Measurements from ENCODE around the gene FAM181A.

The FAM181A gene

DNA sequence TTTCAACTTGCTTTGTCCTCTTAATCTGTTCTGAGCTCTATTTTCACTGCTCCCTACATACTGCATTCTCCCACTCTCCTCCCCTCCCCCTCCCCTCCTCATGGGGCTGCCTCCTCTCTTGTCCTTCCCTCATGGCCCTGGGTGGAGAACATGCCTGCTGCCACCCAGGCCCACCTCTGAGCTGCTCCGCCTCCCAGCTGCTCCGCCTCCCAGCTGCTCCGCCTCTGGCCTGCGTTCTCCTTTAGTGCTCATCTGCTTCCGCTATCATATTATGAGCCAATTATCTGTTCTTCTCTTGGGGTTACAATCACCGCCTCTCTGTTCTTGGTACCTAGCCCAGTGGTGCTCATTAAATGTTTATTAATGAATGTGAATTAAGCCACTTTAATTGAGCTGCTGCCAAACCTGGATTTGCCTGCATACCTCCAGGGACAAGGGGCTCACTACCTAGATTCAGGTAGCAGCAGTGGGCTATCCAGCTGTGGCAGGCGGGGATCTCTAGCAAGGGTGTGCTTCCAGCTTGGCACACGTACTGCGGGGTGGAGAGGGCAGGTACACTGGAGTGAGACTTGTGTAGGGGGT, 32.0 kb upstream of the FAM181A start:
- TF ChIP-seq GATA2 (IDR thresholded peaks at IDR 0.05; ENCODE audit: low read depth, low read length) (no peak), GATA3 (IDR thresholded peaks at IDR 0.05; ENCODE audit: low read depth, low read length) (no peak)

DNA sequence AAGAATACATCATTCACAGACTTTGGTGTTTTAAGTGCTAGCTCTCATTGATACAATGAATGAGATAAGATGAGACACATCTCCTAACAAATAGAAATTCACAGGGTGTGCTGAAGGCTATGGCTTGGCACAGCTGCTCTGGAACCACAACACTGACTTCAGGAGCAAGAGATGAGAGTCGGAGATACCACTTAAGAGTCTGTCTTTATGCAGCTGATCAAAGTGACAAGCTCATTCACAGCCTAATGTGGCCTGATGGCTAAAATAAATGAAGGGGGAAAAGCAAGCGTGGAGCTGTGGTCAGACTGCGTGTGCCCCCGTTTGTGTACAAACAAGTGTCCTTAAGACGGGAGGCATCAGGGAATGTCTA, 29.7 kb upstream of the FAM181A start:
- TF ChIP-seq GATA2 (IDR thresholded peaks at IDR 0.05; ENCODE audit: low read depth, low read length) (peak; percentile 73), GATA3 (IDR thresholded peaks at IDR 0.05; ENCODE audit: low read depth, low read length) (no peak)

DNA sequence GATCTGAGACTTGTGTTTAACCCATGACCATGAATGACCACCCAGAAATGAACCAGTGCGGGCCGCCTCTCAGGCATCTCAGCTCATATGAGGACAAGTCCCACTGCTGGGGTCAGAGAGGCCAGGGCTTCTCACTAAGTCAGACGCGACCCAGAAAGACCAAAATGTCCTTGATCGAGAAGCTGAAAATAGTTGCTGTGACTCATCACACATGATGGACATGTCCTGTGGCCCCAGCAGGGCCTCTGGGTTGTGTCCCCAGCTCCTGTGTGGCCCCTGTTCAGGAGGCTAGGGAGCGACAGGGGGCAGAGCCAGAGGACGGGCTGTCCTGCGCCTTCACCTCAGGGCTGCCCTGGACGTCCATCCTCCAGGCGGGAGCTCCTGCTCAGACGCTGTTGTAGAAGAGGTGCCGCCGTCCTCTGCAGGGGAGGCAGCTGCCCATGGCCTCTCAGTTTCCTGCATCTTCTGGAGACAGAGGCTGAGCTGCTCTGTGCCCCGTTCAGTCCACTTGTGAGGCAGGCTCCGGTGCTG, 29.0 kb upstream of the FAM181A start:
- no peak for TF ChIP-seq GATA2 (IDR thresholded peaks at IDR 0.05; ENCODE audit: low read depth, low read length)
- TF ChIP-seq GATA3 (IDR thresholded peaks at IDR 0.05; ENCODE audit: low read depth, low read length): no peak

DNA sequence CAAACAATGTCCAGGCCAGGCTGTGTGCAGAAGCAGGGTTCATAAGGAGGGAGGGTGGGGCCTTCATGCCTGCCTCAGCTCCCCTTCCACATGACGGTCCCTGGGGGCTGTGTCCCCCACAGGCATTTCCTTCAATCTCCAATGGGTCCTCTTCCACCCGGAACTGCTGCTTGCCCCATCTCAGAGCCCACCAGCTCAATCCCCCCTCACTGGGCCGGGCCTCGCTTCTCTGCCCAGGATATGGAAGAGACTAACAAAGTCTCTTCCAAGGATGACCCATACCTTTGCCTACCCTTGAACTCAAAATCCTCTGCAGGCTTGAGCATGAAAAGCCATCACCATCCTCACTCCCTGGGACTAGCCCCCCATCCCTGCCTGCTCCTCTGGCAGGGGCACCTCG, 28.4 kb upstream of the FAM181A start:
- TF ChIP-seq GATA2 (IDR thresholded peaks at IDR 0.05; ENCODE audit: low read depth, low read length): no peak
- no peak for TF ChIP-seq GATA3 (IDR thresholded peaks at IDR 0.05; ENCODE audit: low read depth, low read length)

DNA sequence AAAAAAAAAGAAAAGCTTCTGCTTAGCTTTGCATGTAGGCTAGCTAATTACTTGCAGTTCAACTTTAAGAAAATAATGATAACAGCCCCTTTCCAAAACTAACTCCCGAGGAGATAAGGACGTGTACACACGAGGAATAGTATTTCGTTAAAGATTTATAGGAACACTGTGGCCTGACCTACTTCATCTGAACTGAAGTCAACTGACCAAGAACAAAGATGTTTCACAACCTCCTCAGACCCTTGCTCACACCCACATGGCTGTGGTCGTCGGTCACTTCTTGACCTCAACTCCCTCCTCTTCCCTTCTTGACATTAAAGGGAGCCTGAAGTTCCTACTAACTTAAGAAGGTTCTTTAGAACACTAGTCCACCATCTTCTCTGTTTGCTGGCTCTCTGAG, 25.3 kb upstream of the FAM181A start:
- no peak for TF ChIP-seq GATA3 (IDR thresholded peaks at IDR 0.05; ENCODE audit: low read depth, low read length)
- no peak for TF ChIP-seq GATA2 (IDR thresholded peaks at IDR 0.05; ENCODE audit: low read depth, low read length)

DNA sequence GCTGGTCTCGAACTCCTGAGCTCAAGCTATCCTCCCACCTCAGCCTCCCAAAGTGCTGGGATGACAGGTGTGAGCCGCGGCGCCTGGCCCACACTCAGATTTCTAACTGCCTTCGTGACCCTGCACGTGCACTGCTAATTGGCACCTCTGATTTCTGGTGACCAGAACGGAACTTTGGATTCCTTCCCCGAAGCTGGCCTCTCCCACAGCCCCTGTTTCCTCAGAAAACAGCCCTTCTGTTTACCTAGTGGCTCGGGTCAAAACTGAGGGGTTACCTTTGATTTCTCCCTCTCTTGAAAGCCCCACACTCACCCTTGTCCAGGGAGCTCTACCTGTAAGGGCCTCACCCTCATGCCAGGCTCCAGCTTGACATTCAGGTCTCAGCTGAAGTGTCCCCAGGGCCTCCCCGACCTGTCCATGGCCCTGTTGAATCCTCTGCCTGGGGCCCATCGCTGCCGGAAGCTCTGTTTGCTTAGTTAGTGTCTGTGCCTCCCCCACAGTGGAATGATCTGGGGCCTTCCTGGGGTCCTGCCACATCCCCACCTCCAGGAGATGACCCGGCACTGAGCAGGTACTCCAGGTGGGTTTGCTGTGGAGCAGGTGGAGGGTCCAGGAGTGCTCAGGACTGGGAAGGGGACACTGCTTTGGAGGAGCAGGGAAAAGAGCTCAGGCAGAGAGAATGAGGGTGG, 24.4 kb upstream of the FAM181A start:
- TF ChIP-seq GATA2 (IDR thresholded peaks at IDR 0.05; ENCODE audit: low read depth, low read length) (no peak), GATA3 (IDR thresholded peaks at IDR 0.05; ENCODE audit: low read depth, low read length) (no peak)

DNA sequence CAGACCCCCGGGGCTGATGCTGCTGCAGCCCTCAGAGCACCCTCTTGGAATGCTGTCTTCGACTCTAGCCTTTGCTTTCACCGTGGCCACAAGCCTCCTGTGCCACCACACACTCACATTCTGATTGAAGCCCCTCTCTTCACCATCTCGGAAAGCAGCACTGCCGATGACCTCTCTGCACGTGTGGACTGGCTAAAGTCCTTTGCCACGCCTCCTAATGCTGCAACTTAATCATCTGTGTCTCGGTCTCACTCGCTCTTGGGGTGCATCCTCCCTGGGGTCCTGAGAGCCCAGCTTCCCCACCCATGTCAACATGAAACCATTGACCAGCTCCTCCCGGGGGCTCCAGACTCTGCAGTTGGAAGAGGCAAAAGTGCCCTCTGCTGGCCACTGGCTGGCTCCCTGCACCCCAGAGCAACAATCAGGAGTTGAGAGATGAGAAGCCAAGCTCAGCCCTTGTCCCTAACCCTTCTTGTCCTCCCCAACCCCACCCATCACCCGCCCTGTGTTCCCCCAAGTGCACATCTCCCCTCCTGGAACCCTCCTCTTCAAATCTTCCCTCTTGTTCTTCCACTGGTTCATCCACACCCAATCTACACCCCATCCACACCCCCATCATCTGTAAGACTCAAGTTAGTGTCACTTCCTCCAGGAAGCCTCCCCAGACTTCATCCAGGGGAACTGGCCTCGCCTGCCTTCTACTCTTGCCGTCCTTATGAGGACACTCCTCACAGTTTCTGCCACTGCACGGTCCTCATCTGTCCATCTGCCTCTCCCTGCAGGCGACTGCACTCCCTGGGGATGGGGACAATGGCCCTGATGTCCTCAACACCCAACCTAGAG, 23.6 kb upstream of the FAM181A start:
- TF ChIP-seq GATA3 (IDR thresholded peaks at IDR 0.05; ENCODE audit: low read depth, low read length) (no peak), GATA2 (IDR thresholded peaks at IDR 0.05; ENCODE audit: low read depth, low read length) (no peak)

DNA sequence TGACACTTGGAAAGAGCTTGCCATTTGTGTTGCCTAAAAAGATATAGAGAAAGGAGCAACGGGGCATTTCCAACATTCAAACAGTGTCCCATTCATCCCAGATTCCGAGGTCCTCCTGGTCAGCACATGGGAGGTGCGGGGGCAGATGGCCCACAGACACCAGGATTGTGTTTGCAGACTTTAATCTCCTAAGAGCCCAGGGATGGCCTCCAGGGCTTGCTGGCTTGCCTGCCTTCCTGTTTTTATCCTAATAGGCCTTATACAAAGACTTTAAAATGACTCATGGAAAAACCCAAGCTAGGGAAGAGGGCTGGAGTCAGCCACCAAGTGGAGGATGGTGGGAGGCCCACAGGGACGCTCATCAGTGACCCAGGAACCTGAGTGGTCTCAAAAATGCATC, 21.5 kb upstream of the FAM181A start:
- no peak for TF ChIP-seq GATA2 (IDR thresholded peaks at IDR 0.05; ENCODE audit: low read depth, low read length)
- TF ChIP-seq GATA3 (IDR thresholded peaks at IDR 0.05; ENCODE audit: low read depth, low read length): no peak

DNA sequence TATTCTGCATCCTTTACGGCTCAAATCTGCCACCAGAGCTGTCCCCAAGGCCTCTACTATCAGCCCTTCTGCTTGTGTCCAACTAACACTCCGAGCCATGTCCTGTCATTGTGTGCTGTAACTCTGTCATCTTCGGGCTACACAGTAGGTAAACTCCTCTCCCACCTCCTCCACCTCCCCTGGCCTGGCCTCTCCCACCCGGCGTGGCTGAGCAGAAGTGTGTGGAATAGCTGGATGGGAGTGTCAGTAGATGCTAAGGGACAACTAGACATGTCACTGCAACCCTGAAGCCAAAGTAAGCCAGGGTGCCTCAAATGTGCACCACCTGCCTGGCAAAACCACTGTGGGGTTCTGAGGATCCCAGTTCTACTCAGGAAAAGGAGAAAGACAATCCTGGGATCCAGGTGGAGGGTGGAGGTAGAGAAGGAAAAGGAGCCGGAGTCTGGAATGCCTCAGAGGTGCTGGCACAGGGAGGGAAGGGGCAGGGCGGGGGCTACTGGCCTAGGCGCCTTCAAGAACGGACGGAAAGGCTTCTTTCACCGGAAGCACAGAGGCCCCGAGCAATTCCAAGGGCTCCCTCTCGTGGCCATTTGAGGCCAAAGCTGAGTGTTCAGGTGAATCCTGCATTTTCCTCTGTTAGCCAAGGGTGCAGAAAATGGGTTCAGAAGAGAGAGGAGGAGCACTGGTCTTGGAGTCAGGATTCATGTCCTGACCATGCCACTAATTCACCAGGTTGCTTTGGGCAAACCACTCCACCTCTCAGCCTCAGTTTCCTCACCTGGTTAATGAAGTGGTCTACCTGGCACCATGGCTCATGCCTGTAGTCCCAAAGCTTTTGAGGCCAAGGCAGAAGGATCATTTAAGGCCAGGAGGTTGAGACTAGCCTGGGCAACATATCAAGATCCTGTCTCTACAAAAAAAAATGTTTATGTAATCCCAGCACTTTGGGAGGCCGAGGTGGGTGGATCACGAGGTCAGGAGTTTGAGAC, 20.5 kb upstream of the FAM181A start:
- no peak for TF ChIP-seq GATA2 (IDR thresholded peaks at IDR 0.05; ENCODE audit: low read depth, low read length)
- no peak for TF ChIP-seq GATA3 (IDR thresholded peaks at IDR 0.05; ENCODE audit: low read depth, low read length)

DNA sequence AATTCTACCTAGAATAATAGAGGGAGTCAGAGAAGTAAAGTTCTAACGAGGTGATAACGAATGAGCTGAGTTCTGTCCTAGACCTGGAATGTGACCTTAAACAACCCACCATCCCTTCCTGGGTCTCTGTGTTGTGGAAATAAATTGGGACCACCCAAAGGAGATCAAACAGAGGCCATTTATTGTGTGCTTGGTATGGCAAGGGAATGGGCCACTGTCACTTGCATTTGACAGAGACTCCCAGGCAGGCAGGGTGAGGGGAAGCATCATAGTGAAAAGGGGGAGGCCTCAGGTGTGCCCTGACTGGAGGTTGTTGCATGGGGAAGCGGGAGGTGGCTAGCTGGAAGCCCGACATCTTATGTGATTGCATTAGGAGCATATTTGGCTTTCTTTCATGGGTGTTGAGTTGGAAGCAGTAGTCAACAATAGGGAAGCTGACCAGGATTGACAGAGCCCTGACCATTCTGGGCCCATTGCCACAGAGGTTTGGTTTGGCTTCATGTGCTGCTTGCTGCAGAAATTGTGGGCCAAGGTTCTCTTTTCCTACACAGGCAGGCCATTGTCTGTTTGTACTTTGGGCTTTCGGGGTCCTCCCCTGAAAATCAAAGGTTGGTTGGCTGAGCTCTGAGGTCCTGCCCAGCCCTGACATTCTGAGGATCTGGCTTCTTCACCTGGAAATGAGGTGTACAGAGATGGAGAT, 17.6 kb upstream of the FAM181A start:
- no peak for TF ChIP-seq GATA3 (IDR thresholded peaks at IDR 0.05; ENCODE audit: low read depth, low read length)

DNA sequence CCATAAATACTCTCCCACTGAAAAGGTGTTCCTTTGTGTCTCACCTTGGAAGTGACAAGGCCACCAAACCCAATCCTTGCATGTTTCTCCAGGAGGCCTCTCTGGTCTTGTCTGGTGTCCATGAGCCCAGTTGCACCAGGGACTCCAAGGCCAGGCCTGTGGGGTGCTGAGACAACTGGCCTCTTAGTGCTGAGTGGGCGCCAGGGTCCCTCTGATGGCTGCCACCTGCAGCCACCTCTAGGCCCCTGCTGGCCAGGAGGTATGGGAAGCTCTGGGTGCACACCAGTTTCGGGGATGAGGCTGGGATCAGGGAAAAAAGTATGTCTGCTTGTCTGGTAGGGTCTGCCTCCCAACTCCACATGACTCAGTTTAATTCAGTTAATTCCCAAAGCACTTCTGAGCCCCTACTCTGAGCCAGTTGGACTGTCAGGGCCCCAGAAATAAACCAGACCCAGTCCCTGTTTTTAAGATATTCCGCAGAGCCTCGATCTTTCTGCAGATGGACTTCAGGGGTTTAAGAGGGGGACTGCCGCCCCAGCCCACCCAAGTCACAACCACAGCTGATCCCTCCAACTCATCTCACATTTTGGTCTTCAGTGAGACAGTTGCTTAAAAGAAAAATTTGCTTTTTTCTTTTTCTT, 15.0 kb upstream of the FAM181A start:
- TF ChIP-seq GATA3 (IDR thresholded peaks at IDR 0.05; ENCODE audit: low read depth, low read length): no peak
- no peak for TF ChIP-seq GATA2 (IDR thresholded peaks at IDR 0.05; ENCODE audit: low read depth, low read length)

DNA sequence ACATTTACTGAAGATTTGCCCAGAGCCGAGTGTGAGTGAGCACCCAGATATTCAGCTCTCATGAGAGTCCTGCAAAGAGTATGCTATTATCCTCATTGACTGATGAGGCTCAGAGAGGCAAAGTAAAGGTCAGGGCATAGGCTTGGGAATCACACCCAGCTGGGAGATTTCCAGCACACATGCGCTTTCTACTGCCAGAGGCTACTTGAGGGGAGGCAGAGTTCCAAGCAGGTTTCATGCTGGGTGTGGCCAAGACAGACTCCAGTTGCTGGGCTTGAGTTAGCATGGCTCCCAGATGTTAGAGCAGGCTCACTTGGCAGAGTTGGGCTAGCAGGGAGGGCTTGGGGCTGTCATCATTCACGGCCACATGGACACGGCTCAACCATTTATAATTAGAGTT, 14.4 kb upstream of the FAM181A start:
- no peak for TF ChIP-seq GATA3 (IDR thresholded peaks at IDR 0.05; ENCODE audit: low read depth, low read length)
- no peak for TF ChIP-seq GATA2 (IDR thresholded peaks at IDR 0.05; ENCODE audit: low read depth, low read length)

DNA sequence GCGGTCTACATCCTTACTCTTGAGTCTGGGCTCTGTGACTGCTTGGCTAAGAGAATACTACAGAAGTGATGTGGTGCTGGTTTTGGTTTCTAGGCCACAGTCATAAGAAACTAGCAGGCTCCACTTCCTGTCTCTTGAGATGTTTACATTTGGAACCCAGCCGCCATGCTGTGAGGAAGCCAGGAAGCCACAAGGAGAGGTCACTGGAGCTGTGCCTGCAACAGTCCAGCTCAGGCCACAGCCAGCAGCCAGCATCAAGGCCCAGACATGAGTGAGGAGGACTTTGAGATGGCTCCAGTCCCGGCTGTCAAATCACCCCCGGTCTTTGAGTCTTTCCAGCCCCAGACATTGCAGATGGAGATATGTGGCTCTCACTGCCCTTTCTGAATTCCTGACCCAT, 12.9 kb upstream of the FAM181A start:
- TF ChIP-seq GATA3 (IDR thresholded peaks at IDR 0.05; ENCODE audit: low read depth, low read length) (no peak), GATA2 (IDR thresholded peaks at IDR 0.05; ENCODE audit: low read depth, low read length) (no peak)
